ENCODE data around the gene CDKN3.
"Not testable (repeated sequence)": the region's sequence is repeated elsewhere in the genome, so short reads cannot be mapped to it uniquely, and the experiment has no call there.

Gene CDKN3

DNA sequence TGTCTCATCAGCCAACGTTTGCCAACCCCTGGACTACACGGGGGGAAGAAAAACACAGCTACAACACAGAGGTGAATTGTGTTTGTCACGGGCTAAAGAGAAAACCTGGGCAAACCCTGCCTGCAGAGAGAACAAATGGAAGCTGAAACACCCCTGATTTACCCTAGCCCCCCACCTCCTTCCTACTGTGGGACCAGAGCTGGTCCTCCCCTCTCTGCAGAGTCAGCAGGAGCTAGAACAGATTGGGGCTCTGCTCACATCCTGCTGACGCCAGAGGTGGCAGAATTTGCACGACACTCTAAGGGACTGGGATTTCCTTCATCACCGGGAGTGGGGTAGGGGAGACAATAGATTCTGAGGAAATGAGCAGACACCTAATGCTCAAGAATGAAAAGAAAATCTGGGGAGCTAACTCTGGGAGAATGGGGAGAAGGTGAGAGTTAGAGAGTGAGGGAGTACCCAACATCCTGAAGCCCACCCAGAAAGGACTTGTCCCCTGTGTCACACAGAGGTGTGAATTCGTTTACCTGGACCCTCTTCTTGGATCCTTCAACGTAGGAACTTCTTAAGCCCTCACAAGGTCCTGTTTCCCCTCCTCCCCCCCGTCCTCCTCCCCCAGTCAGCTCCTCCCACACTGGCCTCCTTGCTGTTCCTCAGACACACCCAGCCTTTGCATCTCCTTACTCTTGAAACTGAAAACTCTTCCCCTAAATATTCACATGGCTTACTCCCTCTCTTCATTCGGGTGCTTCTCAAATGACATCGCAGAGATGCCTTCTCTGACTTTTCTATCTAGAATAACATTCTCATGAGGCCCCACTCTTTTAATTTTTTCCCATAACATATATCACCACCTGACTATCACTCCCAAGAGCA is 26.2 kb upstream of the CDKN3 start:
- no peaks in the 10 kb centered on the region for H3K9me3 ChIP-seq (ENCODE audit: control extremely low read depth in 1 of 5, control insufficient read depth in 4 of 5, insufficient read depth in 2 of 5, low read depth in 1 of 5, low read length in 4 of 5)
- ChIA-PET POLR2A (no interaction called here), CTCF (no interaction called here)
- no peak overlapping the region for H3K27ac ChIP-seq (ENCODE audit: insufficient read depth in 1 of 2, low read depth in 1 of 2, low read length in 2 of 2, poor library complexity in 1 of 2, severe bottlenecking in 2 of 2)
- no peak for DNase-seq
- no peaks in the 10 kb centered on the region for H3K27me3 ChIP-seq (replicated peaks in 2 of 5; ENCODE audit: control insufficient read depth in 4 of 5, insufficient read depth in 5 of 5, low read length in 4 of 5)
- no peak overlapping the region for H3K4me3 ChIP-seq (ENCODE audit: control insufficient read depth in 1 of 7, extremely low read depth in 1 of 7, insufficient read depth in 4 of 7, low read depth in 2 of 7, low read length in 6 of 7)
- 90% methylated on average over 10 of the region's 11 CpGs for WGBS (ENCODE audit: insufficient coverage)
- no peaks in the 10 kb centered on the region for H3K4me1 ChIP-seq (ENCODE audit: control extremely low read depth in 1 of 4, control insufficient read depth in 4 of 4, insufficient read depth in 4 of 4, low read length in 3 of 4)
- H3K36me3 ChIP-seq (ENCODE audit: control insufficient read depth in 4 of 4, insufficient read depth in 4 of 4, low read length in 3 of 4): no peaks in the 10 kb centered on the region

DNA sequence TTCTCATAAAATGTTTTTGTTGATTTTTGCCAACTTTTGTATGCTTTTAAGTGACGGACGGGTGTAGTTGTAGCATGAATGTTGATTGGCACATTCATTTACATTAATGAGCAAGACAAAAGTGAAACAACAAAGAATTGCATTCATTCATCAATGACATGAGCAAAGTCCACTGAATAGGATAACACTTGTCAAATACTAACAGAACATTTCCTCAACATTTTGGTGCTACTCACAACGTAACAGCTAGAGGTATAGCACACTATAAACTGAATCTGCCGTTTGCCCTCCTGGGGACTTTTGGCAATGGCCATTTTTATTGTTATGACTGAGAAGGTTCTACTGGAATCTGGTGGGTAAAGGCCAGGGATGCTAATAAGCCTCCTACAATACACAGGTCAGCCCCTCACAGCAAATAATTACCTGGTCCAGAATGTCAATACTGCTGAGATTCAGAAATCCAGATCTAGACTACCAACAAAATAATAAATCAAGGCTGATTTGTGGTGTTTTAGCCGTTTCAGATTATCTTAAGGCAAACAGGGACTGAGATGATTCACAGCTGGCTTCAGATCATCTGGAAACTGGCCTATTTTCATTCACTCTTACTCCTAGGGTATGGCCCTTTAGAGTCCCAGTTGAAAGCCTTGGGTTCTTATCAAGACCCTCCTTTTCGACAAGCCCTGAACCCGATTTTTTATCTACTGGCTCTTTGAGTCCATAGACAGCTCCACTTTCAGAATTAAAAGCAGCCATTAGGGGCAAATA is 22.5 kb upstream of the CDKN3 start:
- no peak for DNase-seq
- ChIA-PET POLR2A (no interaction called here), CTCF (no interaction called here)
- Histone ChIP-seq H3K4me3 (ENCODE audit: control insufficient read depth in 1 of 7, extremely low read depth in 1 of 7, insufficient read depth in 4 of 7, low read depth in 2 of 7, low read length in 6 of 7) (no peak overlapping the region), H3K27ac (ENCODE audit: insufficient read depth in 1 of 2, low read depth in 1 of 2, low read length in 2 of 2, poor library complexity in 1 of 2, severe bottlenecking in 2 of 2) (no peak overlapping the region), H3K9me3 (ENCODE audit: control extremely low read depth in 1 of 5, control insufficient read depth in 4 of 5, insufficient read depth in 2 of 5, low read depth in 1 of 5, low read length in 4 of 5) (no peaks in the 10 kb centered on the region), H3K27me3 (replicated peaks in 2 of 5; ENCODE audit: control insufficient read depth in 4 of 5, insufficient read depth in 5 of 5, low read length in 4 of 5) (no peaks in the 10 kb centered on the region), H3K36me3 (ENCODE audit: control insufficient read depth in 4 of 4, insufficient read depth in 4 of 4, low read length in 3 of 4) (no peaks in the 10 kb centered on the region), H3K4me1 (ENCODE audit: control extremely low read depth in 1 of 4, control insufficient read depth in 4 of 4, insufficient read depth in 4 of 4, low read length in 3 of 4) (no peaks in the 10 kb centered on the region)
- 92% methylated on average over 3 of the region's 7 CpGs for WGBS (ENCODE audit: insufficient coverage)

DNA sequence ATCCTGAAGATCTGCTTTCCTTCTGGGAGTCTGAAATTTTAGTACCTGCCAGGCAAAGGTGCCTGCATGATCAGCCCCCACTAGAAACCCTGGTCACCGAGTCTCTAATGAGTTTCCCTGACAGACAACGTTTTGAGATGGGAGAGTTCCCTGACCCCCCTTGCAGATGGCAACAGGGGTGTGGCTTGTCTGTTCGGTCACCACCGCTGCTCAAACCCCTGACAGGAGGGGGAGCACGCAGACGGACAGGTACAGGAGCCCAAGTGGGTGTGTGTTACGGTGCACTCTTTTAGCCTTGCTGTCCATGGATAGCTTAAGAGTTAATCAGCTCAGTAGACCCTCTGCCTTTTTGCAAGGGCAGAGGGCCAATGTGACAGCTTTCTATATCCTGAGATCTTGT is 19.3 kb upstream of the CDKN3 start:
- CTCF ChIA-PET: interaction anchor here (1.3 to 2.0 kb wide), 2 partner anchors 9 to 10 kb away, joined by 3 to 8 read pairs; no protein-coding TSS in a partner anchor
- H3K27ac ChIP-seq (ENCODE audit: insufficient read depth in 1 of 2, low read depth in 1 of 2, low read length in 2 of 2, poor library complexity in 1 of 2, severe bottlenecking in 2 of 2): no peak overlapping the region
- no peaks in the 10 kb centered on the region for H3K36me3 ChIP-seq (ENCODE audit: control insufficient read depth in 4 of 4, insufficient read depth in 4 of 4, low read length in 3 of 4)
- 79% methylated on average over 6 of the region's 7 CpGs for WGBS (ENCODE audit: insufficient coverage)
- H3K27me3 ChIP-seq (replicated peaks in 2 of 5; ENCODE audit: control insufficient read depth in 4 of 5, insufficient read depth in 5 of 5, low read length in 4 of 5): no peaks in the 10 kb centered on the region
- POLR2A ChIA-PET: no interaction called here
- no peaks in the 10 kb centered on the region for H3K4me1 ChIP-seq (ENCODE audit: control extremely low read depth in 1 of 4, control insufficient read depth in 4 of 4, insufficient read depth in 4 of 4, low read length in 3 of 4)
- no peak for DNase-seq
- no peaks in the 10 kb centered on the region for H3K9me3 ChIP-seq (ENCODE audit: control extremely low read depth in 1 of 5, control insufficient read depth in 4 of 5, insufficient read depth in 2 of 5, low read depth in 1 of 5, low read length in 4 of 5)
- no peak overlapping the region for H3K4me3 ChIP-seq (ENCODE audit: control insufficient read depth in 1 of 7, extremely low read depth in 1 of 7, insufficient read depth in 4 of 7, low read depth in 2 of 7, low read length in 6 of 7)

DNA sequence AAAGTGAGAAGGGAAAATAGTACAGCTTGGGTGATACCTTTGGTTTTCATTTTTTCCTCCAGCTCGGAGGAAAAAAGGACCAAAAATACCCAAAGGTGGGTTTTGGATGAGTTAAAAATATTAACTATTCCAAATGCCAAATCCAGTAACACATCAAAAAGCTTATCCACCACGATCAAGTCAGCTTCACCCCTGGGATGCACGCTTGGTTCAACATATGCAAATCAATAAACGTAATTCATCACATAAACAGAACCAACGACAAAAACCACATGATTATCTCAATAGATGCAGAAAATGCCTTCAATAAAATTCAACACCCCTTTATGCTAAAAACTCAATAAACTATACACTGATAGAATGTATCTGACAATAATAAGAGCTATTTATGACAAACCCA is 17.9 kb upstream of the CDKN3 start:
- H3K27me3 ChIP-seq (replicated peaks in 2 of 5; ENCODE audit: control insufficient read depth in 4 of 5, insufficient read depth in 5 of 5, low read length in 4 of 5); H3K4me1 ChIP-seq (ENCODE audit: control extremely low read depth in 1 of 4, control insufficient read depth in 4 of 4, insufficient read depth in 4 of 4, low read length in 3 of 4); H3K36me3 ChIP-seq (ENCODE audit: control insufficient read depth in 4 of 4, insufficient read depth in 4 of 4, low read length in 3 of 4); H3K4me3 ChIP-seq (ENCODE audit: control insufficient read depth in 1 of 7, extremely low read depth in 1 of 7, insufficient read depth in 4 of 7, low read depth in 2 of 7, low read length in 6 of 7); DNase-seq; H3K9me3 ChIP-seq (ENCODE audit: control extremely low read depth in 1 of 5, control insufficient read depth in 4 of 5, insufficient read depth in 2 of 5, low read depth in 1 of 5, low read length in 4 of 5); POLR2A ChIA-PET; H3K27ac ChIP-seq (ENCODE audit: insufficient read depth in 1 of 2, low read depth in 1 of 2, low read length in 2 of 2, poor library complexity in 1 of 2, severe bottlenecking in 2 of 2): not testable (repeated sequence)
- CTCF ChIA-PET: interaction anchor here (1.8 kb wide), 1 partner anchor 31 kb away, joined by 7 read pairs; no protein-coding TSS in a partner anchor
- WGBS (ENCODE audit: insufficient coverage): 100% methylated on average over 3 of the region's 5 CpGs

DNA sequence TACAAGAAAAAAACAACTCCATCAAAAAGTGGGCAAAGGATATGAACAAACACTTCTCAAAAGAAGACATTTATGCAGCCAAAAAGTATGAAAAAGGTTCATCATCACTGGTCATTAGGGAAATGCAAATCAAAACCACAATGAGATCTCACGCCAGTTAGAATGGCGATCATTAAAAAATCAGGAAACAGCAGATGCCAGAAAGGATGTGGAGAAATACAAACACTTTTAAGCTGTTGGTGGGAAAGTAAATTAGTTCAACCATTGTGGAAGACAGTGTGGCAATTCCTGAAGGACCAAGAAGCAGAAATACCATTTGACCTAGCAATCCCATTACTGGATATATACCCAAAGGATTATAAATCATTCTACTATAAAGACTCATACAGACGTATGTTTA is 16.2 kb upstream of the CDKN3 start:
- POLR2A ChIA-PET; H3K27ac ChIP-seq (ENCODE audit: insufficient read depth in 1 of 2, low read depth in 1 of 2, low read length in 2 of 2, poor library complexity in 1 of 2, severe bottlenecking in 2 of 2); H3K4me3 ChIP-seq (ENCODE audit: control insufficient read depth in 1 of 7, extremely low read depth in 1 of 7, insufficient read depth in 4 of 7, low read depth in 2 of 7, low read length in 6 of 7); H3K27me3 ChIP-seq (replicated peaks in 2 of 5; ENCODE audit: control insufficient read depth in 4 of 5, insufficient read depth in 5 of 5, low read length in 4 of 5); H3K9me3 ChIP-seq (ENCODE audit: control extremely low read depth in 1 of 5, control insufficient read depth in 4 of 5, insufficient read depth in 2 of 5, low read depth in 1 of 5, low read length in 4 of 5); H3K36me3 ChIP-seq (ENCODE audit: control insufficient read depth in 4 of 4, insufficient read depth in 4 of 4, low read length in 3 of 4); H3K4me1 ChIP-seq (ENCODE audit: control extremely low read depth in 1 of 4, control insufficient read depth in 4 of 4, insufficient read depth in 4 of 4, low read length in 3 of 4): not testable (repeated sequence)
- DNase-seq: peak in 2 of 3 donors; percentile 26 to 33
- CTCF ChIA-PET: interaction anchor here (1.2 kb wide), 1 partner anchor 12 kb away, joined by 3 read pairs; no protein-coding TSS in a partner anchor
- 7% methylated on average over 3 of the region's 3 CpGs for WGBS (ENCODE audit: insufficient coverage)

DNA sequence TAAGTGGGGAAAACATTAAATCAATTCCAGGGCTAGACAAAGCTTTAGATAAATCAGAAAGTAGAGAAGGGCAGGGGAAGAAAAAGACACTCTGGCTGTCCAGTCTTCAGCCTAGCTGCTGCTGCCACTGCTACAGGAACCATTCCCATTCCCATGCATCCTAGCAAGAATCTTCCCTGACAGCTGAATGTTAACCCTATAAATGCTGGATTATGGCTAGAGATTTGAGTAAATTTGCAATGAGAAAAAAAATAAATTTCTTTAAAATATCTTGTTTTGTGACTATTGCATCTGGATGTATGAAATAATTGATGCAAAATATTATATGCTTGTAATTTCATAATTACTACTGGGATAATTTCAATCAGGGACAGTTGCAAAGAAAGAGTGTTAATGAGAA is 15.0 kb upstream of the CDKN3 start:
- DNase-seq: no peak
- Histone ChIP-seq H3K27ac (ENCODE audit: insufficient read depth in 1 of 2, low read depth in 1 of 2, low read length in 2 of 2, poor library complexity in 1 of 2, severe bottlenecking in 2 of 2) (no peak overlapping the region), H3K4me1 (ENCODE audit: control extremely low read depth in 1 of 4, control insufficient read depth in 4 of 4, insufficient read depth in 4 of 4, low read length in 3 of 4) (no peaks in the 10 kb centered on the region), H3K36me3 (ENCODE audit: control insufficient read depth in 4 of 4, insufficient read depth in 4 of 4, low read length in 3 of 4) (no peaks in the 10 kb centered on the region), H3K27me3 (replicated peaks in 2 of 5; ENCODE audit: control insufficient read depth in 4 of 5, insufficient read depth in 5 of 5, low read length in 4 of 5) (no peaks in the 10 kb centered on the region), H3K9me3 (ENCODE audit: control extremely low read depth in 1 of 5, control insufficient read depth in 4 of 5, insufficient read depth in 2 of 5, low read depth in 1 of 5, low read length in 4 of 5) (no peaks in the 10 kb centered on the region), H3K4me3 (ENCODE audit: control insufficient read depth in 1 of 7, extremely low read depth in 1 of 7, insufficient read depth in 4 of 7, low read depth in 2 of 7, low read length in 6 of 7) (no peak overlapping the region)
- ChIA-PET CTCF (interaction anchor here (1.0 to 1.2 kb wide), 3 partner anchors 14 to 15 kb away, joined by 3 read pairs; partner anchors contain the start of gene CDKN3), POLR2A (no interaction called here)

DNA sequence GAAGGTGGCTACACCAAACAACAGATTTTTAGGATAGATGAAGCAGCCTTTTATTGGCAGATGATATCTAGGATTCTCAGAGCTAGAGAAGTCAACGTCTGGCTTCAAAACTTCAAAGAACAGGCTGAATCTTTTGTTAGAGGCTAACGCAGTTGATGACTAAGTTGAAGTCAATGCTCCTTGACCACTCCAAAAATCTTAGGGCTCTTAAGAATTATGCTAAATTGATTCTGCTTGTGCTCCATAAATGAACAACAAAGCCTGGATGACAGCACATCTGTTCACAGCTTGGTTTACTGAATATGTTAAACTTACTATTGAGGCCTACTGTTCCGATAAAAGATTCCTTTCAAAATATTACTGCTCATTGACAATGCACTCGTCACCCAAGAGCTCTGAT is 13.0 kb upstream of the CDKN3 start:
- Histone ChIP-seq H3K27ac (ENCODE audit: insufficient read depth in 1 of 2, low read depth in 1 of 2, low read length in 2 of 2, poor library complexity in 1 of 2, severe bottlenecking in 2 of 2) (no peak overlapping the region), H3K9me3 (ENCODE audit: control extremely low read depth in 1 of 5, control insufficient read depth in 4 of 5, insufficient read depth in 2 of 5, low read depth in 1 of 5, low read length in 4 of 5) (no peaks in the 10 kb centered on the region), H3K4me3 (ENCODE audit: control insufficient read depth in 1 of 7, extremely low read depth in 1 of 7, insufficient read depth in 4 of 7, low read depth in 2 of 7, low read length in 6 of 7) (no peak overlapping the region), H3K27me3 (replicated peaks in 2 of 5; ENCODE audit: control insufficient read depth in 4 of 5, insufficient read depth in 5 of 5, low read length in 4 of 5) (peaks cover 0 to 2% (median 0%) of the 10 kb centered on the region in 5 experiments), H3K36me3 (ENCODE audit: control insufficient read depth in 4 of 4, insufficient read depth in 4 of 4, low read length in 3 of 4) (no peaks in the 10 kb centered on the region), H3K4me1 (ENCODE audit: control extremely low read depth in 1 of 4, control insufficient read depth in 4 of 4, insufficient read depth in 4 of 4, low read length in 3 of 4) (no peaks in the 10 kb centered on the region)
- ChIA-PET CTCF (no interaction called here), POLR2A (no interaction called here)
- no peak for DNase-seq
- WGBS (ENCODE audit: insufficient coverage): 100% methylated on average over 2 of the region's 4 CpGs

Measured in common myeloid progenitor, CD34-positive (primary cell).